CD4-positive, alpha-beta T cell treated with Interleukin-6 at 100 ng/mL for 8 hours (primary cell): ENCODE results near the gene DAG1.
"Not testable (repeated sequence)": the region's sequence is repeated elsewhere in the genome, so short reads cannot be mapped to it uniquely, and the experiment has no call there.

Experiments used
- DNase-seq: peaks from one replicate; pipeline ENCODE4 v3.0.0-alpha.2; 2020; ENCODE audit warnings: mixed read lengths, low spot score

DAG1 gene

DNA sequence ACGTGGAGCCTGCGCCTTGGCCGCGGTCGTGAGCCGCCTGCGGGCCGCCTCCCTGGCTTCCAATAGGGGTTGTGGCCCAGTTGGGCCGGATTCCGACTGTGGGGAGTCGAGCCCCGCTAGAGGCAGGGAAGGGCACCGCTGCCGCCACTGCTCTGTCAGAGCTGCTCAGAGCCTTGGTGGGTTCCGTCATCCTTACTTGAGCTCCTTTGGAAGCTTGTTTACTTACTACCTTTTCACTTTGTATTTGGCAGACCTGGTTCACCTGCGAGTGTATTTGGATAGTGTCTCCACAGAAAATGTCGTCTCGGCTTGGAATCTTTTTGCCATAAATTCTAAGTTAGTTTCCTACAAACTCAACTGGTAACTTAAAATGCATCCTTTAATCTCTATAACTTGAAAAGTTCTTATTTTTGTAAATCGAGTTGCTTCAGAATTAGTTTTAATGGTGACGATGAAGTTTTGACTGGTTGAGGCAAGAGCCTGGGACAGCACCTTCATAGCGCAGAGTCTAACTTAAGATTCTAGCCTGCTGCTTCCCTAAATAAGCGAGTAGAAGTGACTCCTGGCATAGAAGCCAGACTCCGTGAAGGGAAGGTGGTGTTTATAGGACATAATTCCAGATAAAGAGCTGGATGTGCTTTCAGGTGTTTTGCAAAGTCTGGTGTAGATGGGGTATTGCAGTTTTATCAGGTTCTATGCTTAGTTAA lies 800 bp downstream of the DAG1 start:
- no peak for DNase-seq

DNA sequence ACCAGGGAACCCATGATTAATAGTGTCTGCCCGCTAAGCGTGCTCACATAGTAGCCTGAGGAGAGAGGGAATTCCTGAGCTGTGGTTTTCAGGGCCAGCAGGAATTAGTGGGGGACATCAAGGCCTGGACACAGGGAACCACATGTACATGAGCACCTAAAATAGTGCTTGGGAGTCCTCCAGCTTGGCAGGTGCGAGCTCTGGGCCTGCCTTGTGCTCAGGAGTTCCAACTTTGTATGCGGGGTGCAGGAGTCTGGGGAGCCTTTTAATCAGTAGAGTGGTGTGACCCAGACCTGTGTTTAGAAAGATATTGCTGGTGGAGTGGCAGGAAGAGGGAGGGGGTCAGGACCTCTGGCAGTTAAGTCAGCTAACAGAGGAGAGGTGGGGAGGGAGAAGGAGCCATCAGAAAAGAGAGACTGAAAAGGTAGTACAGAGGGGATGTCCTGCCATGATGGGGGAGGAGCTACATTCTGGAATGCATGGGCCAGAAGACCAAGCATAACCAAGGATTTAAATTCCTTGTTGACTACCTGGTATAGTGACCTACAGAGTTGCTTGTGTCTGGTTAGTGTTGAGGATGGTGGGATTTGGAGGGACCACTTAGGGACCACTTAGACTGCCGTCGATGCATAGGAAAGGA lies 1.9 kb downstream of the DAG1 start:
- DNase-seq: no peak

DNA sequence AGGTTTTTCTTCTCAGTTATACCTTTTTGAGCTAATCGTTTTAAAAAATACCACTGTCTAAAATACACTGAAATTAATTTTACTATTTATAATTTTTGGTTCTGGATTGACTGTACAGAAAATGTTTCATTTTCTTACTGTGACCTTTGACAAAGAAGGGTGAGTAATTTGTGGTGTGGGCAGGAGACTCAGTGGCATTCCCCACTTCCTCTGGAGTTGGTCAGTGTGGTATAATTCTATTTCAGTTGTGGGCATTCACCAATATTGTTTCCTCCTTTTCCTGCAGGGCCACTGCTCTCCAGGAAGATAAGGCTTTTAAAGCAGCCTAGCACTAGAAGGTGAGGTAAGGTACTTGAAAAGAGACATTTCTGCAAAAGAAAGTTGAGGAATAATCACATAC lies 6.5 kb downstream of the DAG1 start:
- DNase-seq: no peak

GRCh38 chr3:49482766-49483165 lies 12.7 kb downstream of the DAG1 start:
- DNase-seq: no peak

GRCh38 chr3:49484471-49484870 lies 14.4 kb downstream of the DAG1 start:
- DNase-seq: no peak

DNA sequence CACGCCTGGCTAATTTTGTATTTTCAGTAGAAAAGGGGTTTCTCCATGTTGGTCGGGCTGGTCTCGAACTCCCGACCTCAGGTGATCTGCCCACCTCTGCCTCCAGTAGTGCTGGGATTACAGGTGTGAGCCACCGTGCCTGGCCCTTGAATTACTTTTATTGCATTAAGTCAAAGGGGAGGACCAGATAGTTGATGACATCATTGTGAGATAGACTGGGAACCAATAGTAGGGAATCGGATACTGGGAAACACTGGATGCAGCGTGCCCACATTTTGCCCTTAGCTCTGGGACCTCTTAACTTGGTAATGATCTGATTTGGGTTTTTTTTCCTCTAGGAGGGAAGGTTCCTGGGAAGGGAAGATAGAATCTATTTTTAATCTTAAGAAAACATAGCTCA lies 19.2 kb downstream of the DAG1 start:
- DNase-seq: no peak

DNA sequence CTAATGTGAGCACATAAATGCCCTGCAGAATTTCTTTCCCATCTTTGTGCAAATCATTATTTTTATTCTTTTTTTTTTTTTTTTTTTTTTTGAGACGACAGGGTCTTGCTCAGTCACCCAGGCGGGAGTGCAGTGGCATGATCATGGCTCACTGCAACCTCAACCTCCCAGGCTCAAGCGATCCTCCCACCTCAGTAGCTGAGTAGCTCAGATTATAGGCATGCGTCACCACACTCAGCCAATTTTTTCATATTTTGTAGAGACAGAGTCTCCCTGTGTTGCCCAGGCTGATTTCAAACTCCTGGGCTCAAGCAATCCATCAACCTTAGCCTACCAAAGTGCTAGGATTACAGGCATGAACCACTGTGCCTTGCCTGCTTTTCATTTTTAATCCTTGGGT lies 22.9 kb downstream of the DAG1 start:
- DNase-seq: no peak

DNA sequence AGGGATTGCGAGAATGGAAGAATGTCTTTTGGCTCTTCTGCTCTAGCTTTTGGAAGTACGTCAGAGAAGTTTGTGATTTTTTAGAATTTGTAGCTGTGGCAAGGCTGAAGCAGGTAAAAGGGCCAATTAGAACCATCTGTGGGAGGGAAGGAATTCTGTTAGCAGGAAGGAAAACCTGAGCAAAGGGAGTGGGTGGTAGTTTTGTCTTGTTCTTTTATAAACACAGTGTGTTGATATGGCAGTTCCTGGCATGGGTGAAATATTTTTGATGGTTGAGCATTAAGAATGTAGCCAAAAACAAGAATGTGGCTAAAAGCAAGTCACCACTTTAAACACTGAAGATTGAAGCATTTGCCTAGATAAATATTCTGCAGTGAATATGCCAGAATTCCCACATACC lies 23.8 kb downstream of the DAG1 start:
- no peak for DNase-seq

DNA sequence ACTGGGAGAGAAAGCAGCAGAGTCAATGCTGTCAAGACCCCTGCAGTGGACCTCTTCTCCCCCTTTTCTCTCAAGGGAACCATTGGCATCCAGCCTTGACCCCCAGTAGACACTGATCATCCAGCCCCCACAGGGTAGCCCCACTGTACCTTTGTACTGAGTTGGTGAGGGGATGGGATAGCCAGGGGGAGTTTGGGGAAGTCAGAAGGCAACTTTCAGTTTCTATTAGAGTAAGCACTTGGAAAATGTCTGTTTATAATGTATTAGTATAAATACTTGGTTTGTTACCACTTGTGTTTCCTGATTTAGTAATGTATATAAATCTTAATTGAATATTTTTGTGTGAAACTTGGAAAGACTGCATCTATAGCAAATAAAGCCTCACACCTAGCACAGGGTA lies 25.0 kb downstream of the DAG1 start:
- no peak for DNase-seq

DNA sequence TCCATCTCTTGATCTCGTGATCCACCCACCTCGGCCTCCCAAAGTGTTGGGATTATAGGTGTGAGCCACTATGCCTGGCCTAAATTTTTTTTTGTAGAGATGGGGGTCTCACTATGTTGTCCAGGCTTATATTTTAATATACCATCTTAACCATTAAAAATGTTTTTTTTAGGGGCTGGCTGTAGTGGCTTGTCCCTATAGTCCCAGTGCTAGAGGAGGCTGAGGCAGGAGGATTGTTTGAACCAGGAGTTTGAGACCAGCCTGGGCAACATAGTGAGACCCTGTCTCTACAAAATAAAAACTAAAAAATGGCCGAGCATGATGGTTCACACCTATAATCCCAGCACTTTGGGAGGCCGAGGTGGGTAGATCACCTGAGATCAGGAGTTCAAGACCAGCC lies 26.8 kb downstream of the DAG1 start:
- not testable (repeated sequence) for DNase-seq

DNA sequence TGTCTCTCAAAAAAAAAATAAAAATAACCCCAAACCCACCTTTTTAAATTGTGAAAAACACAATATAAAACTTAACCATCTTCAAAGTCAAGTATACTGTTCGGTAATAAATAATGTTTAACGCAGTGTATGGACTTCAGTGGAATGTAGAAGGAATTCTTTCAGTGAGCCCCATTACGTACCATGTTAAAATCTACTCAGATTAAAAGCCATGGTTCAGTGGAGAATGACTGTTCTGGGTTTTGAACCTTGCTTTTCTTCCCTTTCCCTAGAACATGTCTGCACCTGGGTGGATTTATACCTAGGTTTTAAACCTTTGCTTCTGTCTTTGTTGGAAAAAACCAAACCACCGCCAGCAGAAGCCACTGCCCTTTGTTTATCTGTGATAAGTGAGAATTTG lies 27.5 kb downstream of the DAG1 start:
- no peak for DNase-seq

GRCh38 chr3:49498239-49498638 lies 28.2 kb downstream of the DAG1 start:
- no peak for DNase-seq

GRCh38 chr3:49498648-49499047 lies 28.6 kb downstream of the DAG1 start:
- DNase-seq: no peak

GRCh38 chr3:49500205-49500731 lies 30.2 kb downstream of the DAG1 start:
- DNase-seq: no peak

- no peak for DNase-seq
These were observed 30.9 kb downstream of the DAG1 start for GRCh38 chr3:49500732-49501609.

DNA sequence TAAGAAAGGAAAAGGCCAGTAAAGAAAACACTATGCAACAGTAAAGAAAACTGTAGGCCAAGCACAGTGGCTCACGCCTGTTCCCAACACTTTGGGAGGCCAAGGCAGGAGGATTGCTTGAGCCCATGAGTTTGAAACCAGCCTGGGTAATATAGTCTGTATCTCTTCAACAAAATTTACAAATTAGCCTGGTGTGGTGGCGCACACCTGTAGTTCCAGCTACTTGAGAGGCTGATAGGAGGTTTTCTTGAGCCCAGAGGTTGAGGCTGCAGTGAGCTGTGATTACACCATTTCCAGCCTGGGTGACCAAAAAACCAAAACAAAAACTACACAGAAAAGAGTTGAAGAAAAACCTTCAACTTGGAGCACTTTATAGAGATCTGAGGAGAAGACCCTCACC lies 31.8 kb downstream of the DAG1 start:
- DNase-seq: no peak

- no peak for DNase-seq
These were observed 36.8 kb downstream of the DAG1 start for GRCh38 chr3:49506906-49507305.

DNA sequence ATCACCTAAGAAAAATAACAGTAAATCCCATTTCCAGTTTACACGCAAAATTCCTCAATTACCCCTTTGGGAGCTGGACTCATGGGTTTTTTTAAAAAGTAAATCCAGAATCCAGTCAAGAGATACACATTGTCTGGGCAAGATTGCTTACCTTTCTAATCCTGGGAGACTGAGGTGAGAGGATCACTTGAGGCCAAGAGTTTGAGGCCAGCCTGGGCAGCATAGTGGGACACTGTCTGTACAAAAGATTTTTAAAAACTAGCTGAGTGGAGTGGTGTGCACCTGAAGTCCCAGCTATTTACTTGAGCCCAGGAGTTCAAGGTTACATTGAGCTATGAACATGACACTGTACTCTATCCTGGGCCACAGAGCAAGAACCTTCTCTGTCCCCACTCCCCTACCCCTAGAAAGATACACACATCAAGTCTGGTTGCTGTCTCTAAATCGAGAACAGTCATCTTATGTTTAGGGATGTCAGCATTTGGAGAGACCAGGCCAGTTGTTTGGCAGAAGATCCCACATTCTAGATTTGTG lies 39.0 kb downstream of the DAG1 start:
- no peak for DNase-seq

DNA sequence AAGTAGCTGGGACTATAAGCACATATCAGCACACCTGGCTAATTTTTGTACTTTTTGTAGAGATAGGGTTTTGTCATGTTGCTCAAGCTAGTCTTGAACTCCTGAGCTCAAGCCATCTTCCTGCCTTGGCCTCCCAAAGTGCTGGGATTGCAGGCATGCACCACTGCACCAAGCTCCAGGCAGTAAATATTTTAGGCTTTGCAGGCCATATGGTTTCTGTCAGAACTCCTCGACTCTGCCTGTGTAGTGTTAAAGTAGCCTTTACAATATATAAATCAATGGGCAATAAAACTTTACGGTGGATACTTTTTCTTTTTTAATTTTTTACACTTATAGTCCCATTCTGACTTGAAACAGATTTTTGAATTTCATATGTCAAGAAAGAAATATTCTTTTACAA lies 41.6 kb downstream of the DAG1 start:
- DNase-seq: no peak

DNA sequence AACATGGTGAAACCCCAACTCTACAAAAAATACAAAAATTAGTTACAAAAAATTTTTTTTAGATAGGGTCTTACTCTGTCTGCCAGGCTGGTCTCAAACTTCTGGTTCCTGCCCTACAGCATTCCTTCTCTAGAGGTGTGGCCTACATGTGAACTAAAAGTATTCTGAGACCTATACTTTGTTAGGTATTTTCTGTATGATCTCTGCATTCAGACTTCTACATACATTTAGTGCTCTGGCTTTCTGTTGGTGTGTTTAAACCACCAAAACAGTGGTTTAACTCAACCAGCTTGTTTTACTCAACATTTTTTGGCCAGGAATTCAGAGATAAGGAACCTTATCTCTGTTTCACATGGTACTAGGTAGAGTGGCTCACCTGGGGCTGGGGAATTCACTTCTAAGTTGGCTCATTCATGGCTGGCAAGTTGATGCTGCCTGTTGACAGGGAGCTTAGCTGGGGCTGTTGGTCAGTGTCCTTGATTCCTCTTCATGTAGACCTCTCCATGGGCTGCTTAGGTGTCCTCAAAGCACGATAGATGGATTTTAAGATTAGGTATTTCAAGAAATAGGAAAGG lies 42.8 kb downstream of the DAG1 start:
- no peak for DNase-seq

DNA sequence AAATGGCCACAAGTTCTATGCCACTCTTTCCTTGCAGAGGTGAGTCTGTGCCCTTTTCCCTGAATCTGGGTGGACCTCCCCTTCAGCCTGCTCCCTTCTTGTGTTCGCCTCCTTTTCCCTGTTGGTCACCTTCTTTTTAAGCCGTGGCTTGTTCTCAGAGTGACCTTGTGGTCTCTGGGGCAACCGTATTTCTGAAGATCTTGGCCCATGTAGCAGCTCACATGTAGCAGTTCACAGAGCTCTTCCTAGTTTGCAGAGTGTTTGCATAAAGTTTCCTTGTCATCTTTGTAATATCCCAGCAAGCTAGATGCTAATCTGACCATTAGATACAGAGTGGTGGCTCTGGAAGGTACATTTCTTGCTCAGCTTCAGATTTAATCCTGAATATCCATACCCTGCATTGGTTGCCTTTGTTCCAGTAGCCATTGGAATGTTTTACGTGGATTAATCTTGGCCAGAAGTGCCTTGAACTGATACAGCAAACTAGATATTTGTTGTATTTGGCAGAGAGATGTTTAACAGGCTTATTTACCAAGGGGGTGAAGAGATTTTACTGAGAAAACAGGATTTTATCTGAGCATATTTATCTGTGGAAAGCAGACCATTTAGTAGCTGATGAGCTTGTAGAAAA lies 43.5 kb downstream of the DAG1 start:
- no peak for DNase-seq

DNA sequence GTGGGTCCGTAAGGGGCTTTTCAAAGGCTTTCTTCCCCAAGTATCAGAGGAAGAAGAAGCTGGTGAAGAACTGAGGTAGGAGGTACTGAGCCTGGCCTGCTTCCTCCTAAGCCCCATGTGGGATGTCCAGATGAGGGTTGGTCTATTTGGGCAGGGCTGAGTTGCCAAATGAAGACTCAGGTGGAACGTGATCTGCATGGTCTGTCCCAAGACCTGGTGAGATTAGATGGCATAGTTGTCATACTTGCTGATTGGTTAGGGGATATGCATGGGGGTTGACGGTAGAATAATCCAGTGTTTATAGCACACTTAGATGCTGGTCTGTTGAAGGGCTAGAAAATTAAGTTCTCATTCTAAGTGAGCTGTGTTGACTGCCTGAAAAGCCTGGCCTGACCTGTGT lies 47.9 kb downstream of the DAG1 start:
- DNase-seq: no peak
